ENCODE measurements around the gene PMS1. TPM values are rescaled to one million over a fixed set of nuclear protein-coding genes. Genes with fewer than 3 reads are reported as not detected.

Gene PMS1
- total and polyA plus RNA-seq, 2 donors (not counting 3 experiments of a cell fraction or from before 2014, with no cell fraction given) = 6.6 to 27.8 TPM

DNA sequence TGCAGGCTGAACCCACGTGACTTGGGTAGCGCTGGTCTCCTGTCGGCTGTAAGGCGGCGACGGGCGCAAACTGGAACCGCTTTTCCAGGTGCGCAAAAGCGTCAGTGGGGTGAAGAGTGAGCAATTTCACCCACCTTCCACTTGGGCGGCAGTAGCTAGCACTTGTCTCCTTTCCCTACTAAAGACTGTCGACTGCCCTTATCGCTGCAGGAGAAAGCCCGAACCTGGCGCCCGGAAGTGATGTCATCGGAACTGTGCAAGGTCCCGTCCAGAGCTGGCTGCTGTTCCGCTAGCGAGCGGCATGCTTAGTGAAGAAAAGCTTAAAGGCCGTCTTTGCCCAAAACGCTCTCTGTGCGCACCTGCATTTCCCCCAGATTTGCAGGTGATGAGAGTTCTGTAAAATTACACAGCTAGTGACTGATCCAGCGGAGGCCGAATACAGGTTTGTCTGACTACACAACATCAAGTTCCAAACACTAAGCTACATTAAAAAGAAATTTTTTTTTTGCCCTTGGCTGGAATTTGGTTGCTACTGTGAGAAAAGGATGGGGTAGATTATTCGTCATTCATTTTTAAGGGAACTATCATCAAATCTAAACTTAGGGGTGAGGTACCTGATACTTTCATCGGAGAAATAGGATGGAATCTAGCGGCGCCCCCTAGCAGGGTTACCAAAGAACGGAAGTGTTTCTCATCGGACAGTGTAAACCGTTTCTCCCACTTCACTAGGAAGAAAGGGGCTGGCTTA is 21.5 kb upstream of the PMS1 start, which contains the start of gene OSGEPL1:
OSGEPL1 (minus strand) TSS at position 242 of the 748 bp plus-strand sequence. CDS start 1,152 bp downstream, outside the sequence.
- BruUV-seq (replicated peaks) = TSS peak; percentile 90
- no peaks in the 10 kb centered on the region for H3K79me2 ChIP-seq (ENCODE audit: control insufficient read depth, insufficient read depth, low read length)
- H3K4me1 ChIP-seq (ENCODE audit: control insufficient read depth, extremely low read depth, insufficient read depth, low read length) = peaks cover 11% of the 10 kb centered on the region
- H4K20me1 ChIP-seq (replicated peaks; ENCODE audit: control insufficient read depth, extremely low read depth, insufficient read depth, low read length) = no peaks in the 10 kb centered on the region
- TF ChIP-seq GATA2 (IDR thresholded peaks at IDR 0.05; ENCODE audit: insufficient read depth, insufficient read length, low read depth, low read length) (no peak), POLR2A (IDR thresholded peaks at IDR 0.05; ENCODE audit: low read depth, low read length) (peak; percentile 53), FOS (IDR thresholded peaks at IDR 0.05; ENCODE audit: borderline replicate concordance, insufficient read depth, low read length) (no peak), POLR2AphosphoS5 (IDR thresholded peaks at IDR 0.05; ENCODE audit: insufficient read depth, low read depth, low read length) (peak; percentile 66), MYC (IDR thresholded peaks at IDR 0.05; ENCODE audit: low read depth, low read length) (peak; percentile 5), EZH2 (IDR thresholded peaks at IDR 0.05; ENCODE audit: borderline replicate concordance, low read depth, low read length, severe bottlenecking) (no peak), JUN (IDR thresholded peaks at IDR 0.05; ENCODE audit: borderline replicate concordance, insufficient read depth, insufficient read length, low read depth) (peak; percentile 49)
- TF ChIP-seq, protein P1, sequence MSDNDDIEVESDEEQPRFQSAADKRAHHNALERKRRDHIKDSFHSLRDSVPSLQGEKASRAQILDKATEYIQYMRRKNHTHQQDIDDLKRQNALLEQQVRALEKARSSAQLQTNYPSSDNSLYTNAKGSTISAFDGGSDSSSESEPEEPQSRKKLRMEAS (IDR thresholded peaks at IDR 0.05; ENCODE audit: insufficient read depth, insufficient read length) = peak; percentile 52
- TF ChIP-seq, protein P2, sequence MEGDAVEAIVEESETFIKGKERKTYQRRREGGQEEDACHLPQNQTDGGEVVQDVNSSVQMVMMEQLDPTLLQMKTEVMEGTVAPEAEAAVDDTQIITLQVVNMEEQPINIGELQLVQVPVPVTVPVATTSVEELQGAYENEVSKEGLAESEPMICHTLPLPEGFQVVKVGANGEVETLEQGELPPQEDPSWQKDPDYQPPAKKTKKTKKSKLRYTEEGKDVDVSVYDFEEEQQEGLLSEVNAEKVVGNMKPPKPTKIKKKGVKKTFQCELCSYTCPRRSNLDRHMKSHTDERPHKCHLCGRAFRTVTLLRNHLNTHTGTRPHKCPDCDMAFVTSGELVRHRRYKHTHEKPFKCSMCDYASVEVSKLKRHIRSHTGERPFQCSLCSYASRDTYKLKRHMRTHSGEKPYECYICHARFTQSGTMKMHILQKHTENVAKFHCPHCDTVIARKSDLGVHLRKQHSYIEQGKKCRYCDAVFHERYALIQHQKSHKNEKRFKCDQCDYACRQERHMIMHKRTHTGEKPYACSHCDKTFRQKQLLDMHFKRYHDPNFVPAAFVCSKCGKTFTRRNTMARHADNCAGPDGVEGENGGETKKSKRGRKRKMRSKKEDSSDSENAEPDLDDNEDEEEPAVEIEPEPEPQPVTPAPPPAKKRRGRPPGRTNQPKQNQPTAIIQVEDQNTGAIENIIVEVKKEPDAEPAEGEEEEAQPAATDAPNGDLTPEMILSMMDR (IDR thresholded peaks at IDR 0.05; ENCODE audit: extremely low read depth in 1 of 2, insufficient read depth in 1 of 2, low read depth in 1 of 2, low read length in 2 of 2) = peak; percentile 45 to 49
- peak within 1 kb of the TSS; percentile 91 for H2AFZ ChIP-seq (ENCODE audit: low read depth, low read length)
- DNase-seq (ENCODE audit: low read depth, low spot score) = peak; percentile 93
- peak within 1 kb of the TSS; percentile 75 for H3K27ac ChIP-seq (ENCODE audit: insufficient read depth, low read depth, low read length)
- CTCF ChIA-PET = interaction anchor here (0.6 to 4.6 kb wide), 23 partner anchors 9 to 1030 kb away, joined by 3 to 32 read pairs (median 4); partner anchors contain the start of genes ANKAR, ASNSD1, ORMDL1 and PMS1
- POLR2A ChIA-PET = interaction anchor here (0.6 kb wide), 1 partner anchor 509 kb away, joined by 3 read pairs; no protein-coding TSS in a partner anchor
- dilution Hi-C loops (cut with MboI; ENCODE audit: extremely low pct_ligation_motif_present, low sequenced_read_pairs) (no loop called here), intact Hi-C loops (cut with micrococcal nuclease) (loop anchor here (1.0 to 2.0 kb wide), 4 partner anchors 22 to 556 kb away; partner anchors contain the start of genes ANKAR, ASNSD1, HIBCH and ORMDL1)
- peak within 1 kb of the TSS; percentile 85 to 97 (median 85) for H3K4me3 ChIP-seq (replicated peaks in 1 of 3; ENCODE audit: insufficient read depth in 1 of 3, low read depth in 1 of 3, low read length in 3 of 3)
- peak; percentile 88 for FAIRE-seq
- H3K9me1 ChIP-seq (replicated peaks; ENCODE audit: control insufficient read depth, extremely low read depth, insufficient read depth, low read length) = no peaks in the 10 kb centered on the region
- H3K9me3 ChIP-seq (replicated peaks; ENCODE audit: control insufficient read depth, insufficient read depth, low read length) = no peaks in the 10 kb centered on the region
- peaks cover 0 to 4% of the 10 kb centered on the region in 2 experiments for H3K36me3 ChIP-seq (ENCODE audit: control insufficient read depth in 2 of 2, extremely low read depth in 1 of 2, insufficient read depth in 2 of 2, low read length in 2 of 2)
- H3K27me3 ChIP-seq (ENCODE audit: control insufficient read depth in 2 of 2, insufficient read depth in 2 of 2, low read length in 2 of 2) = no peaks in the 10 kb centered on the region
- peak within 1 kb of the TSS; percentile 93 for H3K4me2 ChIP-seq (ENCODE audit: insufficient read depth, low read length)
- H3K9ac ChIP-seq (replicated peaks; ENCODE audit: extremely low read depth, insufficient read depth, low read length) = peak within 1 kb of the TSS; percentile 89

Data from endothelial cell of umbilical vein (primary cell).